GM19397 (cell line): Measurements from ENCODE around the gene RIOX2.
"Not testable (repeated sequence)": the region's sequence is repeated elsewhere in the genome, so short reads cannot be mapped to it uniquely, and the experiment has no call there.

ENCODE experiments used
- ATAC-seq: cut with Tn5 transposase; IDR thresholded peaks from one replicate; pipeline ENCODE4 v1.9.1; 2021; ENCODE audit warnings: mild to moderate bottlenecking, moderate library complexity; ENCODE audit not compliant: unreplicated experiment

RIOX2 gene

GRCh38 chr3:97971679-97972567, at the start of gene RIOX2:
Gene RIOX2 (minus strand): TSS chr3:97972431. CDS start chr3:97967593, 4,838 bp downstream.
- ATAC-seq = peak; percentile 94

GRCh38 chr3:98020412-98020811, 48.2 kb upstream of the RIOX2 start:
- no peak for ATAC-seq

GRCh38 chr3:98018301-98018700, 46.1 kb upstream of the RIOX2 start:
- no peak for ATAC-seq

GRCh38 chr3:98014268-98014585, 42.0 kb upstream of the RIOX2 start:
- ATAC-seq = no peak

- no peak for ATAC-seq
Measured at GRCh38 chr3:98013411-98014267, 41.4 kb upstream of the RIOX2 start.

GRCh38 chr3:98012979-98013378, 40.7 kb upstream of the RIOX2 start:
- ATAC-seq = no peak

- not testable (repeated sequence) for ATAC-seq
Measured at GRCh38 chr3:98010883-98011449, 38.7 kb upstream of the RIOX2 start.

GRCh38 chr3:98010194-98010882, 38.1 kb upstream of the RIOX2 start:
- no peak for ATAC-seq

- peak; percentile 64 for ATAC-seq
Measured at GRCh38 chr3:98008855-98009254, 36.6 kb upstream of the RIOX2 start.

- no peak for ATAC-seq
Measured at GRCh38 chr3:98005438-98005837, 33.2 kb upstream of the RIOX2 start.

GRCh38 chr3:98004721-98005120, 32.5 kb upstream of the RIOX2 start:
- ATAC-seq = no peak

- ATAC-seq = peak; percentile 66
Measured at GRCh38 chr3:98003306-98003969, 31.2 kb upstream of the RIOX2 start.

- ATAC-seq = no peak
Measured at GRCh38 chr3:98002717-98003116, 30.5 kb upstream of the RIOX2 start.

- ATAC-seq = no peak
Measured at GRCh38 chr3:97999994-98000393, 27.8 kb upstream of the RIOX2 start.

GRCh38 chr3:97999103-97999502, 26.9 kb upstream of the RIOX2 start:
- ATAC-seq = no peak

GRCh38 chr3:97996988-97997387, 24.8 kb upstream of the RIOX2 start:
- ATAC-seq = no peak

- no peak for ATAC-seq
Measured at GRCh38 chr3:97994328-97994945, 22.2 kb upstream of the RIOX2 start.

GRCh38 chr3:97993526-97993925, 21.3 kb upstream of the RIOX2 start:
- no peak for ATAC-seq

- no peak for ATAC-seq
Measured at GRCh38 chr3:97992547-97993173, 20.4 kb upstream of the RIOX2 start.

GRCh38 chr3:97991293-97991682, 19.1 kb upstream of the RIOX2 start:
- no peak for ATAC-seq
